IPS-18a (cell line): ENCODE measurements around the gene FRRS1L.
"Not testable (repeated sequence)": the region's sequence is repeated elsewhere in the genome, so short reads cannot be mapped to it uniquely, and the experiment has no call there.

ENCODE experiments used
- H3K27ac ChIP-seq: one replicate; pipeline ENCODE4 v1.5.1; 2013; ENCODE audit warnings: low read length
- H3K27me3 ChIP-seq: one replicate; pipeline ENCODE4 v1.6.1; 2013; ENCODE audit warnings: mild to moderate bottlenecking, low read length; ENCODE audit not compliant: control insufficient read depth, insufficient read depth
- H3K36me3 ChIP-seq: one replicate; pipeline ENCODE4 v1.6.1; 2013; ENCODE audit warnings: low read depth, low read length; ENCODE audit not compliant: control insufficient read depth
- H3K4me1 ChIP-seq: one replicate; pipeline ENCODE4 v1.6.1; 2013; ENCODE audit warnings: low read depth, low read length; ENCODE audit not compliant: control insufficient read depth
- H3K4me3 ChIP-seq: one replicate; pipeline ENCODE4 v1.5.1; 2013; ENCODE audit warnings: low read length
- H3K9ac ChIP-seq: one replicate; pipeline ENCODE4 v1.6.1; 2013; ENCODE audit warnings: mild to moderate bottlenecking, low read length, moderate library complexity
- H3K9me3 ChIP-seq: one replicate; pipeline ENCODE4 v1.6.1; 2013; ENCODE audit warnings: low read depth, low read length; ENCODE audit not compliant: control insufficient read depth

FRRS1L gene

GRCh38 chr9:109149722-109150121 is 17.3 kb downstream of the FRRS1L start:
- Histone ChIP-seq H3K27ac (no peak overlapping the region), H3K9ac (no peak overlapping the region), H3K4me3 (no peak overlapping the region), H3K4me1 (no peaks in the 10 kb centered on the region), H3K9me3 (peaks cover 7% of the 10 kb centered on the region), H3K27me3 (no peaks in the 10 kb centered on the region), H3K36me3 (no peaks in the 10 kb centered on the region)

- no peaks in the 10 kb centered on the region for H3K4me1 ChIP-seq
- H3K9me3 ChIP-seq, result peaks cover 7% of the 10 kb centered on the region
- no peak overlapping the region for H3K4me3 ChIP-seq
- no peaks in the 10 kb centered on the region for H3K36me3 ChIP-seq
- no peaks in the 10 kb centered on the region for H3K27me3 ChIP-seq
- H3K27ac ChIP-seq, result no peak overlapping the region
- no peak overlapping the region for H3K9ac ChIP-seq
These were observed 18.0 kb downstream of the FRRS1L start for GRCh38 chr9:109149089-109149488.

- no peak overlapping the region for H3K27ac ChIP-seq
- no peaks in the 10 kb centered on the region for H3K36me3 ChIP-seq
- H3K4me1 ChIP-seq, result no peaks in the 10 kb centered on the region
- no peaks in the 10 kb centered on the region for H3K27me3 ChIP-seq
- H3K4me3 ChIP-seq, result no peak overlapping the region
- no peak overlapping the region for H3K9ac ChIP-seq
- H3K9me3 ChIP-seq, result no peaks in the 10 kb centered on the region
These were observed 22.0 kb downstream of the FRRS1L start for GRCh38 chr9:109145051-109145450.

GRCh38 chr9:109143881-109144562 is 23.0 kb downstream of the FRRS1L start:
- no peaks in the 10 kb centered on the region for H3K9me3 ChIP-seq
- no peaks in the 10 kb centered on the region for H3K36me3 ChIP-seq
- H3K9ac ChIP-seq, result no peak overlapping the region
- no peaks in the 10 kb centered on the region for H3K4me1 ChIP-seq
- no peak overlapping the region for H3K4me3 ChIP-seq
- no peaks in the 10 kb centered on the region for H3K27me3 ChIP-seq
- H3K27ac ChIP-seq, result no peak overlapping the region

GRCh38 chr9:109141375-109141774 is 25.7 kb downstream of the FRRS1L start:
- Histone ChIP-seq H3K27ac (no peak overlapping the region), H3K9ac (no peak overlapping the region), H3K27me3 (no peaks in the 10 kb centered on the region), H3K9me3 (no peaks in the 10 kb centered on the region), H3K36me3 (no peaks in the 10 kb centered on the region), H3K4me1 (no peaks in the 10 kb centered on the region), H3K4me3 (no peak overlapping the region)

- Histone ChIP-seq H3K9ac (no peak overlapping the region), H3K4me1 (no peaks in the 10 kb centered on the region), H3K27ac (no peak overlapping the region), H3K36me3 (no peaks in the 10 kb centered on the region), H3K4me3 (no peak overlapping the region), H3K9me3 (no peaks in the 10 kb centered on the region), H3K27me3 (no peaks in the 10 kb centered on the region)
These were observed 27.2 kb downstream of the FRRS1L start for GRCh38 chr9:109139851-109140250.

GRCh38 chr9:109138421-109138820 is 28.6 kb downstream of the FRRS1L start:
- Histone ChIP-seq H3K27me3 (no peaks in the 10 kb centered on the region), H3K9ac (no peak overlapping the region), H3K4me1 (no peaks in the 10 kb centered on the region), H3K9me3 (no peaks in the 10 kb centered on the region), H3K36me3 (no peaks in the 10 kb centered on the region), H3K27ac (no peak overlapping the region), H3K4me3 (no peak overlapping the region)

- no peaks in the 10 kb centered on the region for H3K36me3 ChIP-seq
These were observed 32.9 kb downstream of the FRRS1L start for GRCh38 chr9:109134167-109134578.

GRCh38 chr9:109133533-109133932 is 33.5 kb downstream of the FRRS1L start:
- Histone ChIP-seq H3K4me3 (no peak overlapping the region), H3K27ac (no peak overlapping the region)

More at GRCh38 chr9:109134167-109134578, 32.9 kb downstream of the FRRS1L start:
- no peaks in the 10 kb centered on the region for H3K27me3 ChIP-seq
- no peak overlapping the region for H3K4me3 ChIP-seq
- H3K9ac ChIP-seq, result no peak overlapping the region
- H3K27ac ChIP-seq, result no peak overlapping the region
- no peaks in the 10 kb centered on the region for H3K9me3 ChIP-seq
- H3K4me1 ChIP-seq, result no peaks in the 10 kb centered on the region

GRCh38 chr9:109132567-109133021 is 34.5 kb downstream of the FRRS1L start:
- Histone ChIP-seq H3K27me3 (no peaks in the 10 kb centered on the region), H3K9ac (no peak overlapping the region), H3K4me1 (no peaks in the 10 kb centered on the region)

More at GRCh38 chr9:109133533-109133932, 33.5 kb downstream of the FRRS1L start:
- H3K9me3 ChIP-seq, result no peaks in the 10 kb centered on the region
- no peaks in the 10 kb centered on the region for H3K27me3 ChIP-seq
- H3K4me1 ChIP-seq, result no peaks in the 10 kb centered on the region
- no peaks in the 10 kb centered on the region for H3K36me3 ChIP-seq
- no peak overlapping the region for H3K9ac ChIP-seq

GRCh38 chr9:109129470-109130197 is 37.4 kb downstream of the FRRS1L start:
- Histone ChIP-seq H3K4me3 (no peak overlapping the region), H3K4me1 (no peaks in the 10 kb centered on the region), H3K36me3 (no peaks in the 10 kb centered on the region), H3K9ac (no peak overlapping the region), H3K27ac (no peak overlapping the region), H3K9me3 (no peaks in the 10 kb centered on the region), H3K27me3 (no peaks in the 10 kb centered on the region)

More at GRCh38 chr9:109132567-109133021, 34.5 kb downstream of the FRRS1L start:
- Histone ChIP-seq H3K4me3 (no peak overlapping the region), H3K36me3 (no peaks in the 10 kb centered on the region), H3K9me3 (no peaks in the 10 kb centered on the region), H3K27ac (no peak overlapping the region)

- not testable (repeated sequence) for H3K4me3 ChIP-seq, H3K27me3 ChIP-seq, H3K27ac ChIP-seq, H3K4me1 ChIP-seq, H3K9me3 ChIP-seq, H3K9ac ChIP-seq, H3K36me3 ChIP-seq
These were observed 40.4 kb downstream of the FRRS1L start for GRCh38 chr9:109126671-109127070.
